CD4-positive, alpha-beta T cell treated with Interleukin-1 beta for 1 hour (primary cell): ENCODE results near the gene RIPPLY1.
A peak's percentile ranks its signal among the peaks of the same experiment; 100 is the strongest.
"Not testable (repeated sequence)": the region's sequence is repeated elsewhere in the genome, so short reads cannot be mapped to it uniquely, and the experiment has no call there.

ENCODE experiments used
- DNase-seq, 2 donors: peaks; one replicate each; pipeline ENCODE4 v3.0.0-alpha.2; 2020 to 2022

The RIPPLY1 gene

GRCh38 chrX:106905064-106905708 lies 2.0 kb upstream of the RIPPLY1 start:
- no peak for DNase-seq

GRCh38 chrX:106903856-106904528 lies 851 bp upstream of the RIPPLY1 start:
- no peak for DNase-seq

- DNase-seq, result no peak
Observed at GRCh38 chrX:106902684-106903083, 457 bp downstream of the RIPPLY1 start.

- DNase-seq, result no peak
Observed at GRCh38 chrX:106901781-106902219, 1.3 kb downstream of the RIPPLY1 start.

GRCh38 chrX:106901341-106901740 lies 1.8 kb downstream of the RIPPLY1 start:
- DNase-seq, result no peak

- DNase-seq, result no peak
Observed at GRCh38 chrX:106899841-106900240, 3.3 kb downstream of the RIPPLY1 start.

GRCh38 chrX:106899276-106899675 lies 3.9 kb downstream of the RIPPLY1 start:
- DNase-seq, result no peak

- peak in 1 of 2 donors; percentile 41 for DNase-seq
Observed at GRCh38 chrX:106898462-106898861, 4.7 kb downstream of the RIPPLY1 start.

- no peak for DNase-seq
Observed at GRCh38 chrX:106897259-106897658, 5.9 kb downstream of the RIPPLY1 start.

- DNase-seq, result no peak
Observed at GRCh38 chrX:106894978-106895452, 8.1 kb downstream of the RIPPLY1 start.

- peak; percentile 37 to 41 for DNase-seq
Observed at GRCh38 chrX:106894392-106894909, 8.7 kb downstream of the RIPPLY1 start.

GRCh38 chrX:106891762-106892460 lies 11.2 kb downstream of the RIPPLY1 start:
- DNase-seq, result no peak

GRCh38 chrX:106889468-106889867 lies 13.7 kb downstream of the RIPPLY1 start:
- no peak for DNase-seq

- no peak for DNase-seq
Observed at GRCh38 chrX:106875151-106875550, 28.0 kb downstream of the RIPPLY1 start.

GRCh38 chrX:106874075-106874474 lies 29.1 kb downstream of the RIPPLY1 start:
- peak in 1 of 2 donors; percentile 8 for DNase-seq

GRCh38 chrX:106872796-106873195 lies 30.3 kb downstream of the RIPPLY1 start:
- not testable (repeated sequence) for DNase-seq

- DNase-seq, result no peak
Observed at GRCh38 chrX:106863697-106864096, 39.4 kb downstream of the RIPPLY1 start.

- DNase-seq, result peak; percentile 0 to 5
Observed at GRCh38 chrX:106862972-106863688, 40.0 kb downstream of the RIPPLY1 start.
